Subcutaneous adipose tissue (tissue), 4 donors: Measurements from ENCODE around the gene PIAS4. TPM values are rescaled to one million over a fixed set of nuclear protein-coding genes. Genes with fewer than 3 reads are reported as not detected.

Experiments used
- CTCF ChIP-seq: fragments of 450-650 bp; IDR thresholded peaks from one replicate; pipeline ENCODE4 v1.5.1; 2016; ENCODE audit warnings: low read depth, mild to moderate bottlenecking, control low read depth, antibody characterized with exemption, moderate library complexity
- total RNA-seq, 4 donors: library from RNA; depleted of rRNA; stranded (reverse); fragments of >200 nt; gene quantifications; one replicate each; pipeline ENCODE4 v1.1.0, GENCODE V29; 2016

The PIAS4 gene
- total RNA-seq, 4 donors from 2014 or later, result 7.7 to 50.4 (median 16.1) TPM

- TF ChIP-seq CTCF, result no peak
These were observed 11.9 kb upstream of the PIAS4 start for GRCh38 chr19:3995607-3996006.

GRCh38 chr19:4007836-4008539, 452 bp downstream of the PIAS4 start:
- TF ChIP-seq CTCF, result no peak

GRCh38 chr19:4009990-4010807, 2.7 kb downstream of the PIAS4 start:
- TF ChIP-seq CTCF, result no peak

GRCh38 chr19:4010808-4011110, 3.2 kb downstream of the PIAS4 start:
- no peak for TF ChIP-seq CTCF

GRCh38 chr19:4012092-4012974, 4.8 kb downstream of the PIAS4 start:
- TF ChIP-seq CTCF, result no peak

GRCh38 chr19:4012975-4013634, 5.6 kb downstream of the PIAS4 start:
- TF ChIP-seq CTCF, result no peak
